ENCODE results near the gene FILIP1. TPM values are rescaled to one million over a fixed set of nuclear protein-coding genes. Genes with fewer than 3 reads are reported as not detected.

FILIP1 gene
- total RNA-seq, 1 donor from 2014 or later = 13.3 TPM

DNA sequence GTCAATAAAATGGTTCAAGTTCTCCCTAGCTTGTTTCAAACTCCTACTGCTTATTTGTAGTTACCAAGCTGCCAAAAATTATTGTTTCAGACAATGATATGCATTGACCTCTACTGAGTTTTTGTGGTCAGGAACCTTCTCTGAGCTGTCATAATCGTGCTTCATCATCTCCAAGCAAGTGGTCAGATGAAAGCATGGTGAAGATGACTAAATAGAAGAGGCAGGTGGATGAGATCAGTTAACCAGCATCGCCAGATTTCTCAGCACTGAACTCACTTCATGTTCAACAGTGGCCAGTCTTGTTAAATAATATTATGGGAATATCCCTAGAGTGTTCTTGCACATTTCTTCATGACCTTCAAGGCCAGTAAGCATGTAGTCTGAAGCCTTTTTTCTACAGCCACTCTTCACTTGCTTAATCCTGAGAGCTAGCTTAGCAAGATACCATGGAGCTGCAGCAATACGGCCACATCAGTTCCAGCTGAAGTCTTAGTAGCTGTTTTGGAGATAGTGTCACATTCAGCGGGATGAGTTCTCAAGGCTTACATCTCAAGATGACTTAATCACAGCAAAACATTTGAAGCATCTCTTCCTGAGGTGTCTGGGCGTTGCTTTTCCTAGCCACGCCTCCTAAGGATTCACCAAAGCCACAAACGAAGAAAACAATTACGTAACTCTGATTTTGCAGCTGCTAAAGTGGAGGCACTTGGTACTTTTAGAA is 107.4 kb downstream of the FILIP1 start:
- DNase-seq (ENCODE audit: low read depth in 2 of 2) = peak in 1 of 2 donors; percentile 5

- no peak for DNase-seq (ENCODE audit: low read depth in 2 of 2)
Observed at GRCh38 chr6:75384116-75384515, 109.5 kb downstream of the FILIP1 start.

DNA sequence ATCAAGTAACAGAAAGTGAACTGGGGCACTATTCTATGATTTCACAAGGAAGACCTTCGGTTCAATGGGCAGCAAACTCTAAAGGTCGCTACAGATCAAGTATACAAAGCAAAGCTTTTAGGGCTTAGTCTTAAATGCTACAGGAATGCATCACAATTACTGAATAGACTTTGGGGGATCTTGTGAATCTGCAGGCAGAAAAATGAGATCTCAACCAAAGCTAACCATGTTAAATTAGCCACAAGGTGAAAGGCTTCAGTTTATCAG is 111.0 kb downstream of the FILIP1 start:
- no peak for DNase-seq (ENCODE audit: low read depth in 2 of 2)

GRCh38 chr6:75381877-75382633 is 111.5 kb downstream of the FILIP1 start:
- peak; percentile 68 to 87 for DNase-seq (ENCODE audit: low read depth in 2 of 2)

GRCh38 chr6:75379536-75379935 is 114.1 kb downstream of the FILIP1 start:
- no peak for DNase-seq (ENCODE audit: low read depth in 2 of 2)

DNA sequence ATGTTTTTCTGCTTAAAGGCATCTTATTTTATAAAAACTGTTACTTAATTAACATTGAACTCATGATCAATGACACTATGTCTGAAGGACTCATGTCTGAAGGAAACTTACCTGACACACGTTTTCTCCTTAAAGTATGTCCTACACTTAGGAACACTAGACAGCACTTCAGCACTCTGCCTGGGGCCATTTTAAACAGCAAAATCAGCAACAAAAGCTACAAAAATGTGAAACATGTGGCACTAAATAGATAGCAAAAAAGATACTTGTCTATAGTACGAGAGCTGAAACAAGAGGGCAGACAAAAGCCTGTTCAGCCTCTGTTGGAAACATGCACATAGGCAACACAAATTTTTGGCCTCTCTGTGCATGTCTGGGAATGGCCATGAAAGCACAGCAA is 115.5 kb downstream of the FILIP1 start:
- no peak for DNase-seq (ENCODE audit: low read depth in 2 of 2)

DNA sequence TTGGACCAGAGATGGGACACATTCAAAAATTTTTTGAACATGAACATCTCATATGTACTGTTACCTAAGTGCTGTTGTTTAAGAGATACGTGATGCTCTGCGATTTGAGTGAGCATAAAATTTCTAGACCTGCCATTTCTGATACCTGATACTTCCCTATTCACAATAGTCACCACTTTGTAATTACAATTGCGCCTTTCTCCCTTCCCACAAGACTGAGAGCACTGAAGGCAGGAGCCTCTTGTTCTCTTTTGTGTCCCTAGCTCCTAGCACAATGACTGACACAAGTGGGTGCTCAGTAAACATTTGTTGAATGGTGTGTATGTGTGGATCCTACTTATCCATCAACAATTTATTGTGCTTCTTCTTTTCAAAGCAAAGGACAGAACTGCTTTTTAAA is 116.2 kb downstream of the FILIP1 start:
- no peak for DNase-seq (ENCODE audit: low read depth in 2 of 2)

- peak in 1 of 2 donors; percentile 27 for DNase-seq (ENCODE audit: low read depth in 2 of 2)
Observed at GRCh38 chr6:75376347-75377024, 117.1 kb downstream of the FILIP1 start.

GRCh38 chr6:75374961-75375400 is 118.6 kb downstream of the FILIP1 start:
- DNase-seq (ENCODE audit: low read depth in 2 of 2) = no peak

- no peak for DNase-seq (ENCODE audit: low read depth in 2 of 2)
Observed at GRCh38 chr6:75372884-75373283, 120.7 kb downstream of the FILIP1 start.

GRCh38 chr6:75370011-75370410 is 123.6 kb downstream of the FILIP1 start:
- DNase-seq (ENCODE audit: low read depth in 2 of 2) = no peak

- no peak for DNase-seq (ENCODE audit: low read depth in 2 of 2)
Observed at GRCh38 chr6:75368864-75369402, 124.7 kb downstream of the FILIP1 start.

DNA sequence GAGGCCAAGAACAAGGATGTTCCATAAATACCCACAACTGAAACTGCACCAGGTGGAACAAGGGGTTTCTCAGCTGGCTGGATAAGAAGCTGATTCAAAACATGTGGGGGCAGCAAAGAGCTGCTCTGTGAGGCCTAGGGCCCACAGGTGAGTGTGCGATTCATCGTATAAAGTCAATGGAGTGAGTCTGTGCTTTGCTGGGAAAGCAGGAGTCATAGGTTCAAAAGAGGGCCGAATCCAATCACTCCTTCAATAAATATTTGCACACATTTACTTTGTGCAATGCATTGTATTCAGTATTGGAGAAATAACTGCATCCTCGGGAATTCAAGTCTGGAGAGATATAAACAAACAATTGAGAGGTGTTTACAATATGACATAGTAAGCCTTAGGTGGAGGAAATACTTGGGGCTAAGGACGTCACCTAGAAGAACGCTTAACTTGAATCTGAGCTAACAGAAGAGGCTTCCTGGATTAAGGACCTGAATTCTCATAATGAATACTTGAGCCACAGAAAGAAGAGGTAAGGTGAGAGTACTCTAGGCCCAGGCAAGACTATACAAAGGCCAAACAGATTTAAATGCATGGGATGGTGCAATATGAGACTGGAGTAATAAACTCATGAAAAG is 125.3 kb downstream of the FILIP1 start:
- DNase-seq (ENCODE audit: low read depth in 2 of 2) = peak; percentile 40 to 71

DNA sequence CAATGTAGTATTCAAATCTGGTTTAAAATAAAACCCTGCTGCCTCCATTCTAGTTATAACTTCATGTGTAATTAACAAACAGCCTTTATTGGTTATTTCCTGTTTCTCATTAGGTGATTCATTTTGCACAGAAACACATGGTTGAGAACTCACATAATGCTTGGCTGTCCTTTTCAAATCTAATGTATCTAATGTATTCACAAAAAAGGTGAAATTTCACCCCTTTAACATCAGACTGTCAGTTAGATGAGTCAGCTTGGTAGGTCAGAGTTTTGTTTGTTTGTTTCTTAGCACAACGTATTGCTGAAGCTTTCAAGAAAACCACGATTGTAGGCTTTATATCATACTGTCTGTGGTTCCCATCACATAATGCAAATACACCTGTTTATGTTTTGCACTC is 130.3 kb downstream of the FILIP1 start:
- DNase-seq (ENCODE audit: low read depth in 2 of 2) = no peak

DNA sequence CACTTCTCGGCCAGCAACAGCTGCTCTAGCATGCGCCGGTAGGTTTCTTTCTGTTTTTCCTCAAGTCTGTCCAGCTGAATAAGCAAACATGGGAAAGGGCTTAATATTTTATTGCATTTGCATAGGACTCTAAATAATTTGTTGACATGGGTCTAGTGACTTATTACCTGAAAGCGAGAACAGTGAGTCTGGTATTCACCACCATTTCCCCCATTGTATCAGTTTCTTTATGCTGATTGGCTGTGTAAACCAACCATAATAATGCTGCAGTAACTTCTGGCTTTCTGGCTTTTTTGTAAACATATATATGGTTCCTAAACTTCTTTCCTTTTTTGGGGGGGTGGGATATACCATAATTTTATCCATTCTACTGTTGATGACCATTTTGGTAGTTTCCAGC is 140.0 kb downstream of the FILIP1 start:
- no peak for DNase-seq (ENCODE audit: low read depth in 2 of 2)

GRCh38 chr6:75351570-75351969 is 142.0 kb downstream of the FILIP1 start:
- no peak for DNase-seq (ENCODE audit: low read depth in 2 of 2)

GRCh38 chr6:75350808-75351207 is 142.8 kb downstream of the FILIP1 start:
- DNase-seq (ENCODE audit: low read depth in 2 of 2) = no peak

DNA sequence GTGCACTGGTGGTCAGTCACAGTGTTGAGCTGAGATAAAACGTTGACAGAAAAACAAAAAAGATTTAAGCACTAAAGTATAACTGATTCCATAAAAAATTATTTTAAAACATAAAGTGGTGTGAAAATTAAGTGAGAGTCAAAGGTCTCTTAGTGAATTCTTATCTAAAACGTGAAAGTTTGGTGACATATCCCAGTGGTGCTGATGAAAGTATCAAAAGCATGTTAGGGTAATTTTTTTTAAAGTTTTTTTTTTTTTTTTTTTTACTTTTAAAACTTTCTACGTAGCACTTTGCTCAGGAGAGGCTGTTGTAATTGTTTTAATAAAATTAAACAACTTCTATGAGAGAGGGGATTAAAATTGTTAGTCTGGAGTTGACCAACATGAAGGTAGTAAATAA is 143.4 kb downstream of the FILIP1 start:
- DNase-seq (ENCODE audit: low read depth in 2 of 2) = no peak

DNA sequence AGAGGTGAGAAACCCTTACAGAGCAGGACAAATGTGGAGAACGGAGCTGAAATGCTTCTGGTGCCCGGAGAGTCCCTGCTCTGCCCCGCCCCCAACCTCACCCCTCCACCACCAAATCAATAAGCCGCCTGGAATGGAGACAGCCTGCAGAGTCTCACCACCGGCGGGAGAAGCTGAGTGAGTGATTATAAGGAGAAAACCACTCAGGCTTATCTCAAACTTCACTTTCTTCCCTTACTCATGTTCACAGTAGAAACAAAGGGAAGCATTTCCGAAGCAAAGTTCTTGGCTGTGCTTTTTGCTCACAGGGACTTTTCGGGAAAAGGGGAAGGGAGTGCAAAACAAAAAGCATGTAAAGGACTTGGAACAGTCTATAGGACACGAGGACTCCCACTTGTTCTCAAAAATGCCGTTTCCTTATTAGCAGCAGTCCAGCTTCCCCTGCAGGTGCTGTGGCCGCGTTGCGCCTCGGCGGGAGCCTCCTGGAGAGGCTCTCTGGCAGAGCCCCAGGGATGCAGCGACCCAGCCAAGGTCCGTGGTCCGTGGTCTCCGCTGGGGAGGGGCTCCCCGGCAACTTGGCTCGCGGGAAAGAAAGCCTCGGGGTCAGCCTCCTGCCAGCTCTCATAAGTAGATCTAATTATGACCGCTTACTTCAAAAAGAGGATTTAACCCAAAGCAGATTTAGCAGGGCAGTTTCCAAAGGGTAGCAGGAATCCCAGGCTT is 144.2 kb downstream of the FILIP1 start:
- DNase-seq (ENCODE audit: low read depth in 2 of 2) = peak in 1 of 2 donors; percentile 37

DNA sequence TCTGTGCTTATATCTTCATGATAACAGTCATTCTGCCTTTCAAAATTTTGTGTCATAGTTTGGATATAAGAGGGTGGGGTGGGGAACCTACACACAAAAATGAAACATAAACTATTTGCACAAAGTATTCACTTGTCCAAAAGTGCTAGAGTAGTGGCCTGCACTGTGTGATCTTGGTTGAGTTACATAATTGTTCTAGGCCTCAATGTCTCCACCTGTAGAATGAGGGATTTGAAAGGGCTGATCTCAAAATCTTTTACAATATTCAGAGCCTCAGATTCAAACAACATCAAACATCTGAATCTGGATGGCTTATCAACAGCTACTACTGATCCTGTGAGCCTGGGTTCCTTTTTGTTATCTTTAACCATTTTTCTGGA is 144.7 kb downstream of the FILIP1 start:
- DNase-seq (ENCODE audit: low read depth in 2 of 2) = no peak

GRCh38 chr6:75347898-75348610 is 145.5 kb downstream of the FILIP1 start:
- no peak for DNase-seq (ENCODE audit: low read depth in 2 of 2)
